CD4-positive, alpha-beta memory T cell (primary cell): ENCODE results near the gene TPO. TPM values are rescaled to one million over a fixed set of nuclear protein-coding genes. Genes with fewer than 3 reads are reported as not detected.
"Not testable (repeated sequence)": the region's sequence is repeated elsewhere in the genome, so short reads cannot be mapped to it uniquely, and the experiment has no call there.

ENCODE experiments used
- CTCF ChIA-PET: fragments of 350-600 bp; sonication (Branson Sonifier 250); formaldehyde crosslinking; loops from one replicate; lab custom pipeline; 2021; ENCODE audit warnings: inconsistent platforms; ENCODE audit not compliant: partially characterized antibody; lab: Charles Lee
- POLR2A ChIA-PET: fragments of 350-600 bp; sonication (Branson Sonifier 250); formaldehyde crosslinking; loops from one replicate; lab custom pipeline; 2021; ENCODE audit not compliant: partially characterized antibody; lab: Charles Lee
- DNase-seq, 5 donors: peaks; one replicate each; pipeline versions ENCODE4 v3.0.0 to v3.0.0-alpha.2; 2020 to 2022; ENCODE audit warnings: mixed read lengths in 1 of 5
- H3K27ac ChIP-seq: one replicate; pipeline ENCODE4 v1.7.0; 2013; ENCODE audit warnings: low read depth, low read length
- H3K27me3 ChIP-seq: 2 replicates; pipeline ENCODE4 v1.7.0; 2013; ENCODE audit warnings: mild to moderate bottlenecking, low read length, moderate library complexity; ENCODE audit not compliant: insufficient read depth
- H3K36me3 ChIP-seq: 2 replicates; pipeline ENCODE4 v1.7.0; 2013; ENCODE audit warnings: mild to moderate bottlenecking, low read length, moderate library complexity; ENCODE audit not compliant: insufficient read depth
- H3K4me1 ChIP-seq: 2 replicates; pipeline ENCODE4 v1.7.0; 2013; ENCODE audit warnings: mild to moderate bottlenecking, low read length, moderate library complexity; ENCODE audit not compliant: insufficient read depth
- H3K4me3 ChIP-seq, 2 donors: one replicate each; pipeline ENCODE4 v1.7.0; 2013; ENCODE audit warnings: low read length in 2 of 2, mild to moderate bottlenecking in 1 of 2
- H3K9me3 ChIP-seq, 2 donors: one replicate each; pipeline ENCODE4 v1.7.0; 2013; ENCODE audit warnings: low read length in 2 of 2, control low read depth in 1 of 2; ENCODE audit not compliant: control insufficient read depth in 1 of 2
- H3K27ac Mint-ChIP-seq, 7 donors: one replicate each; pipeline ENCODE4 v1.8.0; 2020 to 2021; ENCODE audit warnings: mixed read lengths in 7 of 7, mild to moderate bottlenecking in 6 of 7, inconsistent platforms in 3 of 7, moderate library complexity in 3 of 7
- H3K27me3 Mint-ChIP-seq, 2 donors: one replicate each; pipeline ENCODE4 v1.8.0; 2020 to 2021; ENCODE audit warnings: mixed read lengths in 2 of 2
- H3K36me3 Mint-ChIP-seq, 2 donors: one replicate each; pipeline ENCODE4 v1.8.0; 2020 to 2021; ENCODE audit warnings: mixed read lengths in 2 of 2, inconsistent platforms in 1 of 2, mild to moderate bottlenecking in 1 of 2
- H3K4me1 Mint-ChIP-seq, 4 donors: one replicate each; pipeline ENCODE4 v1.8.0; 2020 to 2021; ENCODE audit warnings: mixed read lengths in 4 of 4, mild to moderate bottlenecking in 1 of 4
- H3K4me3 Mint-ChIP-seq, 8 donors: one replicate each; pipeline ENCODE4 v1.8.0; 2020 to 2021; ENCODE audit warnings: mixed read lengths in 8 of 8, mild to moderate bottlenecking in 7 of 8, moderate library complexity in 6 of 8, inconsistent platforms in 3 of 8
- H3K9me3 Mint-ChIP-seq, 8 donors: one replicate each; pipeline ENCODE4 v1.8.0; 2020 to 2021; ENCODE audit warnings: mixed read lengths in 8 of 8, mild to moderate bottlenecking in 5 of 8, inconsistent platforms in 3 of 8, moderate library complexity in 1 of 8
- intact Hi-C: fragments of 100-400 bp; cut with micrococcal nuclease; formaldehyde crosslinking; loops from one replicate; pipeline ENCODE4 v1.15.1; 2023
- polyA plus RNA-seq, 2 donors: library from polyadenylated mRNA; unstranded; fragments of 300-500 nt; fragmentation: Illumina TruSeq; gene quantifications; one replicate each; pipeline ENCODE4 v1.2.3, GENCODE V29; 2021
- total RNA-seq, 2 experiments: library from RNA; stranded (reverse); gene quantifications; one replicate each; pipeline ENCODE4 v1.2.3, GENCODE V29; 2021

The TPO gene
- total and polyA plus RNA-seq, 4 experiments from 2014 or later: 3.2 to 10.6 TPM; not detected in 2

DNA sequence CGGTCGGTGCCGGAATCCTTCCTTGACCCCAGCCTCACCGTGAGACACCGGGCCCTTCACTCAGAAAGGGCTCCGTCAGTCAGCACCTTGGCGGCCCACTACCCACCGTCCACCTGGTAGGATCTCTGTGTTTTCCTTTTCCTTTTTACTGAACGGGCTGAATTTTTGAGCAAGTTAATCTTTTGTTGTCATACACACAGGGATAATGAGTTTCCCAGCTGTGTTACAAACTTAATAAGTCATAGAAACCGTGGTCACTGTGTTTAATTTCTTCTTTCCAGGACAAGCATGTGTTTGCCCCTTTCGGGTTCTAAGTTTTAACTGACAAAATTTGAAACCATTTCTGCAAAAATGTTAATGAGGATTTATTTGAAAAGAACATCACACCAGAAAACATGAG is 39.0 kb upstream of the TPO start:
- Mint-ChIP-seq H3K9me3 (peaks cover 0 to 5% (median 0%) of the 10 kb centered on the region in 8 donors), H3K4me1 (peaks cover 0 to 3% (median under 1%) of the 10 kb centered on the region in 4 donors), H3K27me3 (no peaks in the 10 kb centered on the region), H3K4me3 (no peak overlapping the region), H3K27ac (peak overlapping the region in 1 of 7 donors; percentile 25), H3K36me3 (no peaks in the 10 kb centered on the region)
- intact Hi-C loops: no loop called here
- DNase-seq: no peak
- Histone ChIP-seq H3K4me1 (no peaks in the 10 kb centered on the region), H3K27ac (no peak overlapping the region), H3K27me3 (no peaks in the 10 kb centered on the region), H3K36me3 (no peaks in the 10 kb centered on the region), H3K9me3 (no peaks in the 10 kb centered on the region), H3K4me3 (no peak overlapping the region)
- ChIA-PET CTCF (interaction anchor here (1.2 kb wide), 1 partner anchor 9 kb away, joined by 5 read pairs; no protein-coding TSS in a partner anchor), POLR2A (no interaction called here)

DNA sequence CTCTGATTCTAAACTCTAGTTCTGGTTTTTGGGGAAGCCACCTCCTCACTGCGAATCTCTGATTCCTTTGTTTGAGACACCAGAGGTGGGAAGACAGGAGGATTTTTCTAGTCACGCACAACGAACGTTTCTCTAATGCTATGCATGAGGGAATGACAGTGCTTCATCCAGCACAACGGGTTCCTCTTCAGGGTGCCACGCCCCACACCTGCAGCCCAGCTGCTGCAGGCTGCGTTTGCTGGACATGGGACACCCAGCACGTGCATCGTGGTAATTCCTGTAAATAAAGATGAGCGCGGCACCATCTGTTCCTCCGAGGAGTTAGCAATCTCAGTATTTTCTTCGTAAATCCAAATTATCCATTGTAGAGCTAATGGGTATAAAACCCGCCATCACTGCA is 37.5 kb upstream of the TPO start:
- intact Hi-C loops: no loop called here

DNA sequence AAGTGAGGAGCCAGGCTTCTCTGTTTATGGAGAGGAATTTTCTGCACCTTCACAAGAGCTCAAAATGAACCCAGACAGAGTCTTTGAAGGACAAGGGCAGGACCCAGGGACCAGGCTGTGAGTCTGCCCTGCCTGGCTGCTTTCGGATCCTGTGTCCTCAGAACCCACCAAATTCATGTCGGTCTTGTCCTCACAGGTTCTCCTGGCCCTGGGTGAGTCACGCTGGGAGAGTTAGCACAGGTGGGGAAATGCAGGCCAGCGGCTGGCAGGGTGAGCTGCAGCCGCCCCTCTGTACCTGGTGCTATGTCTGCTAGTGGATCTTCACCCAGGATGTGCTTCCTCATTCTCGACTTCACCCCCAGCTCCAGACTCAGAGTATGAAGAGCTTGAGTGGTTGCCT is 35.8 kb upstream of the TPO start:
- CTCF ChIA-PET: no interaction called here

More for the DNA sequence above, 37.5 kb upstream of the TPO start:
- Mint-ChIP-seq H3K27me3 (no peaks in the 10 kb centered on the region), H3K9me3 (peaks cover 0 to 5% (median 0%) of the 10 kb centered on the region in 8 donors), H3K36me3 (no peaks in the 10 kb centered on the region), H3K4me1 (peaks cover 0 to 3% (median under 1%) of the 10 kb centered on the region in 4 donors), H3K4me3 (no peak overlapping the region), H3K27ac (no peak overlapping the region)
- H3K36me3 ChIP-seq: no peaks in the 10 kb centered on the region
- no peak overlapping the region for H3K27ac ChIP-seq
- ChIA-PET POLR2A (no interaction called here), CTCF (no interaction called here)
- H3K4me1 ChIP-seq: no peaks in the 10 kb centered on the region
- DNase-seq: no peak
- no peaks in the 10 kb centered on the region for H3K27me3 ChIP-seq
- no peaks in the 10 kb centered on the region for H3K9me3 ChIP-seq
- H3K4me3 ChIP-seq: no peak overlapping the region

DNA sequence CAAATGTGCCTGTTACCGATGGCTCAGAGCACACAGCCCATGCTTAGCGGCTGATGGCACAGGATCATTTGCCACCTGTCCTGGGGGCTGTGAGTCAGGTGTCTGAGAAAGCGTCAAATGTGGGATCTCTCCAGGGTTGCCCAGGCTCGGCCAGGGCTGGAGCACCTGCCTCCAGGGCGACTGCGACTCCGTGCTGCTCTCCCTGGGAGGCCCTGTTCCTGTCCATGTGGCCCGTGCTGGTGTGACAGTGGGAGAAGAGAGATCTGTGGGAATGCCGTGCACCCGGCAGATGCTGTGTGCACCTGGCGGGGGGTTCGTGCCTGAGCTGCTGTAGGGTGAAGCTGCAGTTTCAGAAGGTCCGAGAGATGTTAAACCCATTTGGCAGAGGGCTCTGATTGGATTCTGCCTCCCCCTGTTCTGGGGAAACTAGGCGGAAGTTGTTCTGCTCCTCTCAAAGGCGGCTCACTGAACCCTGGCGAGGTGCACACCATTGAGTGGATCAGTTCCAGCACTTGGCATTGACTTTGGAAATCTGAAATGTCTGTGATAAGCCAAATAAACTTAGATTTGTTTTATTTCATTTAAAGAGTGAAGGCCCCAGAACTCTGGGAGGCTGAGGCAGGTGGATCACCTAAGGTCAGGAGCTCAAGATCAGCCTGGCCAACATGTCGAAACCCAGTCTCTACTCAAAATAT is 34.7 kb upstream of the TPO start:
- peaks cover 0 to 4% (median 0%) of the 10 kb centered on the region in 4 donors for H3K4me1 Mint-ChIP-seq
- CTCF ChIA-PET: no interaction called here
- no peaks in the 10 kb centered on the region for H3K27me3 Mint-ChIP-seq
- no peaks in the 10 kb centered on the region for H3K27me3 ChIP-seq
- no peaks in the 10 kb centered on the region for H3K4me1 ChIP-seq
- H3K9me3 ChIP-seq: no peaks in the 10 kb centered on the region
- POLR2A ChIA-PET: no interaction called here
- H3K9me3 Mint-ChIP-seq: peaks cover 0 to 6% (median 2%) of the 10 kb centered on the region in 8 donors
- no peak for DNase-seq
- H3K27ac ChIP-seq: no peak overlapping the region
- no peak overlapping the region for H3K27ac Mint-ChIP-seq
- no peaks in the 10 kb centered on the region for H3K36me3 Mint-ChIP-seq
- no peak overlapping the region for H3K4me3 ChIP-seq
- H3K4me3 Mint-ChIP-seq: no peak overlapping the region
- no peaks in the 10 kb centered on the region for H3K36me3 ChIP-seq
- intact Hi-C loops: no loop called here

More for the DNA sequence above, 35.8 kb upstream of the TPO start:
- Histone ChIP-seq H3K4me3 (no peak overlapping the region), H3K9me3 (no peaks in the 10 kb centered on the region), H3K4me1 (no peaks in the 10 kb centered on the region), H3K27me3 (no peaks in the 10 kb centered on the region), H3K36me3 (no peaks in the 10 kb centered on the region), H3K27ac (no peak overlapping the region)
- POLR2A ChIA-PET: no interaction called here
- intact Hi-C loops: no loop called here
- peaks cover 0 to 2% (median 0%) of the 10 kb centered on the region in 4 donors for H3K4me1 Mint-ChIP-seq
- H3K27ac Mint-ChIP-seq: no peak overlapping the region
- DNase-seq: no peak
- no peak overlapping the region for H3K4me3 Mint-ChIP-seq
- no peaks in the 10 kb centered on the region for H3K27me3 Mint-ChIP-seq
- no peaks in the 10 kb centered on the region for H3K36me3 Mint-ChIP-seq
- H3K9me3 Mint-ChIP-seq: peaks cover 0 to 3% (median 0%) of the 10 kb centered on the region in 8 donors

DNA sequence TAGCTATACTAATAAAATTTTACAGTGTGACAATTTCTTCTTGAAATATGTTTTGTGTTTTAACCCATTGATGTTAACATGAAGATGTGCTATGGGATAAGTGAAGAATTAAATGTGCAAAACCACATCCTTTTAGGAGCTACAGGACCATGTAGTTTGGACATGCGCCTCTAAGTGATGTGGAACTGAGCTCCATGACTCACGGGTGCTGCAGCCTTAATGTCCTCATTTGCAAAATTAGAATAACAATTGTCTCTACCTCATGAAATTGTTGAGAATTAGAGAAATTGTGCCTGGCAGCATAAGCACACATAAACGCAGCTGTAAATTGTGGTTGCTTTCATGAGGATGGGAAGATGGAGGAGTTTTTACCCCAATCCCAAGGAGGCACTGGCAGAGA is 31.6 kb upstream of the TPO start:
- H3K4me3 Mint-ChIP-seq: no peak overlapping the region
- intact Hi-C loops: no loop called here
- no peaks in the 10 kb centered on the region for H3K27me3 ChIP-seq
- peaks cover 0 to 14% (median 6%) of the 10 kb centered on the region in 8 donors for H3K9me3 Mint-ChIP-seq
- ChIA-PET CTCF (no interaction called here), POLR2A (no interaction called here)
- no peaks in the 10 kb centered on the region for H3K9me3 ChIP-seq
- no peak overlapping the region for H3K27ac ChIP-seq
- DNase-seq: no peak
- H3K36me3 ChIP-seq: no peaks in the 10 kb centered on the region
- H3K27ac Mint-ChIP-seq: no peak overlapping the region
- H3K4me1 Mint-ChIP-seq: peaks cover 0 to 4% (median 0%) of the 10 kb centered on the region in 4 donors
- H3K4me3 ChIP-seq: no peak overlapping the region
- H3K27me3 Mint-ChIP-seq: peaks cover 0 to 2% of the 10 kb centered on the region in 2 donors
- no peaks in the 10 kb centered on the region for H3K36me3 Mint-ChIP-seq
- H3K4me1 ChIP-seq: no peaks in the 10 kb centered on the region

DNA sequence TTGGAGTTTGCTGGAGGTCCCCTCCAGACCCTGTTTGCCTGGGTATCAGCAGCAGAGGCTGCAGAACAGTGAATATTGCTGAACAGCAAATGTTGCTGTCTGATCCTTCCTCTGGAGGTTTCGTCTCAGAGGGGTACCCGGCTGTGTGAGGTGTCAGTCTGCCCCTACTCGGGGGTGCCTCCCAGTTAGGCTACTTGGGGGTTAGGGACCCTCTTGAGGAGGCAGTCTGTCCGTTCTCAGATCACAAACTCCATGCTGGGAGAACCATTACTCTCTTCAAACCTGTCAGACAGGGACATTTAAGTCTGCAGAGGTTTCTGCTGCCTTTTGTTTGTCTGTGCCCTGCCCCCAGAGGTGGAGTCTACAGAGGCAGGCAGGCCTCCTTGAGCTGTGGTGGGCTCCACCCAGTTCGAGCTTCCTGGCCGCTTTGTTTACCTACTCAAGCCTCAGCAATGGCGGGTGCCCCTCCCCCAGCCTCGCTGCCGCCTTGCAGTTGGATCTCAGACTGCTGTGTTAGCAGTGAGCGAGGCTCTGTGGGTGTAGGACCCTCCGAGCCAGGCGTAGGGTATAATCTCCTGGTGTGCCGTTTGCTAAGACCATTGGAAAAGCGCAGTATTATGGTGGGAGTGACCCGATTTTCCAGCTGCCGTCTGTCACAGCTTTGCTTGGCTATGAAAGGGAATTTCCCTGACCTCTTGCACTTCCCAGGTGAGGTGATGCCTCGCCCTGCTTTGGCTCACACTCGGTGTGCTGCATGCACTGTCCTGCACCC is 25.1 kb upstream of the TPO start:
- H3K27ac ChIP-seq, CTCF ChIA-PET, H3K4me1 Mint-ChIP-seq, H3K36me3 ChIP-seq, POLR2A ChIA-PET, H3K4me3 ChIP-seq, intact Hi-C loops, H3K36me3 Mint-ChIP-seq, H3K9me3 ChIP-seq, H3K4me1 ChIP-seq, H3K27me3 ChIP-seq, H3K27me3 Mint-ChIP-seq: not testable (repeated sequence)
- Mint-ChIP-seq H3K27ac (peak overlapping the region in 1 of 7 donors; percentile 52), H3K9me3 (peaks cover under 1 to 26% (median 13%) of the 10 kb centered on the region in 8 donors), H3K4me3 (peak overlapping the region in 2 of 8 donors; percentile 17 to 20)
- peak in 2 of 5 donors; percentile 8 to 17 for DNase-seq

DNA sequence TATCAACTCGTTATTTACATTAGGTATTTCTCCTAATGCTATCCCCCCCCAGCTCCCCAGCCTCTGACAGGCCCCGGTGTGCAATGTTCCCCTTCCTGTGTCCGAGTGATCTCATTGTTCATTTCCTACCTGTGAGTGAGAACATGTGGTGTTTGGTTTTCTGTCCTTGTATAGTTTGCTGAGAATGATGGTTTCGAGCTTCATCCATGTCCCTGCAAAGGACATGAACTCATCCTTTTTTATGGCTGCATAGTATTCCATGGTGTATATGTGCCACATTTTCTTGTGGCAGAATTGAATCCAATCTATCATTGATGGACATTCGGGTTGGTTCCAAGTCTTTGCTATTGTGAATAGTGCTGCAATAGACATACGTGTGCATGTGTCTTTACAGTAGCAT is 23.1 kb upstream of the TPO start:
- H3K9me3 Mint-ChIP-seq: peaks cover 0 to 23% (median 8%) of the 10 kb centered on the region in 8 donors
- H3K27me3 ChIP-seq, H3K27ac ChIP-seq, H3K27ac Mint-ChIP-seq, H3K4me1 Mint-ChIP-seq, CTCF ChIA-PET, H3K4me3 Mint-ChIP-seq, H3K27me3 Mint-ChIP-seq, H3K36me3 ChIP-seq, H3K4me1 ChIP-seq, DNase-seq, POLR2A ChIA-PET, H3K9me3 ChIP-seq, intact Hi-C loops, H3K4me3 ChIP-seq, H3K36me3 Mint-ChIP-seq: not testable (repeated sequence)
